ENCODE data around the gene IQGAP2.

Gene IQGAP2

DNA sequence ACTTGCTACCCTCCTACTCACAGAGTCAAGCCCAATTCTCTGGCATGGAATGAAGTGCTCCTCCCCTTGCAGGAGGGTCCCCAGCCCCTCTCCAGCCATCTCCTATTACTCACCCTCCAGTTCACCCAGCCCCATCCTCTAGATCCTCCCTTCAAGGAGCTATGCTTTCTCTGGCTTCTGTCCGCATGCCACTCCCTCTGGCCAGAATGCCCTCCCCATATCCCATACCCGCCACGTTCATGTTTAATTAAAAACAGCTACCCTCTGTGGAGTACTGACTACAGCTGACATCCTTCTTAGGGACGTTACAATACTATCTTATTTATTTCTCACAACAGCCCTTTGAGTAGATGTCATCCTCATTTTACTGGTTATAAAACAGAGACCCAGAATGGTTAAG, 315.8 kb downstream of the IQGAP2 start:
- in situ Hi-C loops (cut with MboI; ENCODE audit: low pct_unique_long_range_greater_than_20kb, low sequenced_read_pairs, unreplicated experiment) = no loop called here
- TF ChIP-seq, protein P1, sequence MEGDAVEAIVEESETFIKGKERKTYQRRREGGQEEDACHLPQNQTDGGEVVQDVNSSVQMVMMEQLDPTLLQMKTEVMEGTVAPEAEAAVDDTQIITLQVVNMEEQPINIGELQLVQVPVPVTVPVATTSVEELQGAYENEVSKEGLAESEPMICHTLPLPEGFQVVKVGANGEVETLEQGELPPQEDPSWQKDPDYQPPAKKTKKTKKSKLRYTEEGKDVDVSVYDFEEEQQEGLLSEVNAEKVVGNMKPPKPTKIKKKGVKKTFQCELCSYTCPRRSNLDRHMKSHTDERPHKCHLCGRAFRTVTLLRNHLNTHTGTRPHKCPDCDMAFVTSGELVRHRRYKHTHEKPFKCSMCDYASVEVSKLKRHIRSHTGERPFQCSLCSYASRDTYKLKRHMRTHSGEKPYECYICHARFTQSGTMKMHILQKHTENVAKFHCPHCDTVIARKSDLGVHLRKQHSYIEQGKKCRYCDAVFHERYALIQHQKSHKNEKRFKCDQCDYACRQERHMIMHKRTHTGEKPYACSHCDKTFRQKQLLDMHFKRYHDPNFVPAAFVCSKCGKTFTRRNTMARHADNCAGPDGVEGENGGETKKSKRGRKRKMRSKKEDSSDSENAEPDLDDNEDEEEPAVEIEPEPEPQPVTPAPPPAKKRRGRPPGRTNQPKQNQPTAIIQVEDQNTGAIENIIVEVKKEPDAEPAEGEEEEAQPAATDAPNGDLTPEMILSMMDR (IDR thresholded peaks at IDR 0.05; ENCODE audit: extremely low read depth, insufficient read depth, missing control alignments) = no peak
- DNase-seq (ENCODE audit: low spot score) = no peak

DNA sequence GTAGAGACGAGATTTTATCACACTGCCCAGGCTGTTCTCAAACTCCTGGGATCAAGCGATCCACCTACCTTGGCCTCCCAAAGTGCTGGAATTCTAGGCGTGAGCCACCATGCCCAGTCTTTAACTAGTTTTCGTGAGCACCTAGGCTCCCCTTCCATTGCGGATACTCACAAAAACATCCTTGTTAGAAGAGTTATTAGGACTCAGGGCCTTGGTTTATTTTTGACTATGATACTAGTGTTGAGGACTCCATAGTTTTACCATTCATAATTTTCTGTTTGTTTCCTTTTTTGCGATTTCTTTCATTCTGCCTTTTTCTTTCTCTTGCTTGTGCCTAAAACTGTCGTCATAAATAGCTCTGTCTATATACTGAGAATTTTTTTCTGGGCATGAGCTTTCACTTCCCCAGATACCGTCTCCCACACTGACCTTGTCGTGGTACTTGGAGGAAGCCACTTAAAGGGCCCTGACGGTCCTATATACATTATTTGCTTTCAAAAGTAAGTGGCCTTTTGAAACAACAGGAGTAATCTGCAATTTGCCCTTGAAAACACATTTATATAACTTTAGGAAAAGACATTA, 318.0 kb downstream of the IQGAP2 start:
- in situ Hi-C loops (cut with MboI; ENCODE audit: low pct_unique_long_range_greater_than_20kb, low sequenced_read_pairs, unreplicated experiment) = no loop called here
- peak; percentile 55 for DNase-seq (ENCODE audit: low spot score)
- TF ChIP-seq, protein P1 (IDR thresholded peaks at IDR 0.05; ENCODE audit: extremely low read depth, insufficient read depth, missing control alignments) = no peak

- TF ChIP-seq, protein P1 (IDR thresholded peaks at IDR 0.05; ENCODE audit: extremely low read depth, insufficient read depth, missing control alignments) = no peak
- in situ Hi-C loops (cut with MboI; ENCODE audit: low pct_unique_long_range_greater_than_20kb, low sequenced_read_pairs, unreplicated experiment) = no loop called here
- no peak for DNase-seq (ENCODE audit: low spot score)
Observed at GRCh38 chr5:76723266-76723665, 320.2 kb downstream of the IQGAP2 start.

DNA sequence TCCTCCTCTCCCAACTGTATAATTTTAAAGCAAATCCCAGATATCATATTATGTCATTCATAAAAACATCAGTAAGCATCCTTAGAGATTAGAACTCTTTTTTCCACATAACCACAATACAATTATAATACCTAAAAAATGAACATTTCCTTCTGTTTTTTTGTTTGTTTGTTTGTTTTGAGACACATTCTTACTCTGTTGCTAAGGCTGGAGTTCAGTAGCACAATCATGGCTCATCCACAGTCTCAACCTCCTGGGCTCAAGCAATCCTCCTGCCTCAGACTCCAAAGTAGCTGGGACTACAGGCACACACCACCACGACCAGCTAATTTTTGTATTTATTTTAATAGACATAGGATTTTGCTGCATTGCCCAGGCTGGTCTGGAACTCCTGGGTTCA, 320.8 kb downstream of the IQGAP2 start:
- TF ChIP-seq, protein P1 (IDR thresholded peaks at IDR 0.05; ENCODE audit: extremely low read depth, insufficient read depth, missing control alignments) = no peak
- in situ Hi-C loops (cut with MboI; ENCODE audit: low pct_unique_long_range_greater_than_20kb, low sequenced_read_pairs, unreplicated experiment) = no loop called here
- DNase-seq (ENCODE audit: low spot score) = no peak

DNA sequence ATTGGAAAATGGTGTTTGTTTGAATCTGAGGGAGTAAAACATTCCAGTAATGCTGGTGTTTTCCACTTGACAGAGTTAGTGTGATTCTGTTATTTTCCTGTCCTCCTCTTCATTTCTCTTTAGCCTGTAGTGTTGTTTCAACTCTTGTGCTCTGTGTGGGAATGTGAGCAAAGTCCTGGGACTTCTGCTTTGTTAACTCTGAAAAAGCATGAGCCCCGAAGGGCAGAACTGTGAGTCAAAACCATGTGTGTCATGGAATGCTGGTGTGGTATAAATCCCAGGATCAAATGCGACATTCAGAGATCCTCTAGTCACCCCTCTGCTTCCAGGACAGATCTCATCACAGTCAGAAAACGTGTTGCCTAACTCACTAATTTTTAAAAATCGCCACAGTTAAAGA, 321.8 kb downstream of the IQGAP2 start:
- in situ Hi-C loops (cut with MboI; ENCODE audit: low pct_unique_long_range_greater_than_20kb, low sequenced_read_pairs, unreplicated experiment) = no loop called here
- TF ChIP-seq, protein P1 (IDR thresholded peaks at IDR 0.05; ENCODE audit: extremely low read depth, insufficient read depth, missing control alignments) = no peak
- no peak for DNase-seq (ENCODE audit: low spot score)

DNA sequence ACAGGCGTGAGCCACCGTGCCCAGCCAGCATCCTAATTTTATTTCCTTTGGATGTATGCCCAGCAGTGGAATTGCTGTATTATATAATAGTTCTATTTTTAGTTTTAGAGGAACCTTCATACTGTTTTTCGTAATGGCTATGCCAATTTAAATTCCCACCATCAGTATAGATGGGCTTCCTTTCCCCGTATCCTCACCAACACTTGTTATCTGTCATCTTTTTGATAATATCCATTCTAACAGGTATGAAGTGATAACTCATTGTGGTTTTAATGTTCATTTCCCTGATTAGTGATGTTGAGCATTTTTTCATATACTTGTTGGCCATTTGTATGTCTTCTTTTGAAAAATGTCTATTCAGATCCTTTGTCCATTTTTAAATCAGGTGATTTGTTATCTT, 325.9 kb downstream of the IQGAP2 start:
- in situ Hi-C loops (cut with MboI; ENCODE audit: low pct_unique_long_range_greater_than_20kb, low sequenced_read_pairs, unreplicated experiment) = no loop called here
- TF ChIP-seq, protein P1 (IDR thresholded peaks at IDR 0.05; ENCODE audit: extremely low read depth, insufficient read depth, missing control alignments) = no peak

More for the DNA sequence above, 325.9 kb downstream of the IQGAP2 start:
- no peak for DNase-seq (ENCODE audit: low spot score)
